Stimulated activated CD8-positive, alpha-beta memory T cell treated with anti-CD3 and anti-CD28 coated beads, Interleukin-12 subunit alpha, Interleukin-12 subunit beta, amount 100 ng/mL, for 4 hours (primary cell): ENCODE results near the gene C9orf72.
"Not testable (repeated sequence)": the region's sequence is repeated elsewhere in the genome, so short reads cannot be mapped to it uniquely, and the experiment has no call there.

ENCODE experiments used
- DNase-seq: peaks from one replicate; pipeline ENCODE4 v3.0.0-alpha.2; 2020; ENCODE audit warnings: low read depth

C9orf72 gene, protein sequence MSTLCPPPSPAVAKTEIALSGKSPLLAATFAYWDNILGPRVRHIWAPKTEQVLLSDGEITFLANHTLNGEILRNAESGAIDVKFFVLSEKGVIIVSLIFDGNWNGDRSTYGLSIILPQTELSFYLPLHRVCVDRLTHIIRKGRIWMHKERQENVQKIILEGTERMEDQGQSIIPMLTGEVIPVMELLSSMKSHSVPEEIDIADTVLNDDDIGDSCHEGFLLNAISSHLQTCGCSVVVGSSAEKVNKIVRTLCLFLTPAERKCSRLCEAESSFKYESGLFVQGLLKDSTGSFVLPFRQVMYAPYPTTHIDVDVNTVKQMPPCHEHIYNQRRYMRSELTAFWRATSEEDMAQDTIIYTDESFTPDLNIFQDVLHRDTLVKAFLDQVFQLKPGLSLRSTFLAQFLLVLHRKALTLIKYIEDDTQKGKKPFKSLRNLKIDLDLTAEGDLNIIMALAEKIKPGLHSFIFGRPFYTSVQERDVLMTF

DNA sequence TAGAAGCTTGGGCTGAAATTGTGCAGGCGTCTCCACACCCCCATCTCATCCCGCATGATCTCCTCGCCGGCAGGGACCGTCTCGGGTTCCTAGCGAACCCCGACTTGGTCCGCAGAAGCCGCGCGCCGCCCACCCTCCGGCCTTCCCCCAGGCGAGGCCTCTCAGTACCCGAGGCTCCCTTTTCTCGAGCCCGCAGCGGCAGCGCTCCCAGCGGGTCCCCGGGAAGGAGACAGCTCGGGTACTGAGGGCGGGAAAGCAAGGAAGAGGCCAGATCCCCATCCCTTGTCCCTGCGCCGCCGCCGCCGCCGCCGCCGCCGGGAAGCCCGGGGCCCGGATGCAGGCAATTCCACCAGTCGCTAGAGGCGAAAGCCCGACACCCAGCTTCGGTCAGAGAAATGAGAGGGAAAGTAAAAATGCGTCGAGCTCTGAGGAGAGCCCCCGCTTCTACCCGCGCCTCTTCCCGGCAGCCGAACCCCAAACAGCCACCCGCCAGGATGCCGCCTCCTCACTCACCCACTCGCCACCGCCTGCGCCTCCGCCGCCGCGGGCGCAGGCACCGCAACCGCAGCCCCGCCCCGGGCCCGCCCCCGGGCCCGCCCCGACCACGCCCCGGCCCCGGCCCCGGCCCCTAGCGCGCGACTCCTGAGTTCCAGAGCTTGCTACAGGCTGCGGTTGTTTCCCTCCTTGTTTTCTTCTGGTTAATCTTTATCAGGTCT is at the start of gene C9orf72:
C9orf72 (minus strand) TSS at position 564 of the 716 bp plus-strand sequence. CDS start 6,361 bp downstream, outside the sequence.
- peak; percentile 84 for DNase-seq

DNA sequence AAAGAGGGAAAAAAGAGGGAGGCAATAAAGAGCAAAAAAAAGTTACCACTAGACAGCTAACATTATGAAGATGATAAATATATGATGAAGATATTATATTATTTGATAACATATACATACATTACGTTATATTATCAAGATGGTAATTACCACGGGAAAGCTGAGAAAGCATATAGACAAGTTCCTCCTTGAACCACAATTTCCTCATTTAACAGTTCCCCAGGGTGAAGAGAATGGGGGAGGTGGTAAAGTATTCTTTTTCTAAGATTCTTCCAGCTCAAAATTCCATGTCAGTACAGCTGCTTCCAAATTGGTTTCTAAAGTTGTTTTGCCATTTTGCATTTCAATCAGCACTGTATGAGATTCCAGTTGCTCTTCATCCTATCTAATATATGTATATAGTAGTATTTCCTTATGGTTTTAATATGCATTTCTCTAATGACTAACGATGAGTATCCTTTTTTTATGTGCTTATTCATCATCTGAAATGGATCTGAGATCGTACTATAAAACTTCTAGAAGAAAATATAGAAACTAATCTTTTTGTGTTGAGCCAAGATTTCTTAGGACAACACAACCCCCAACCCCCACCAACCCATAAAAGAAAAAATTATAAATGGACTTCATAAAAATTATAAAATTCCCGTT is 49.5 kb upstream of the C9orf72 start:
- DNase-seq = no peak

DNA sequence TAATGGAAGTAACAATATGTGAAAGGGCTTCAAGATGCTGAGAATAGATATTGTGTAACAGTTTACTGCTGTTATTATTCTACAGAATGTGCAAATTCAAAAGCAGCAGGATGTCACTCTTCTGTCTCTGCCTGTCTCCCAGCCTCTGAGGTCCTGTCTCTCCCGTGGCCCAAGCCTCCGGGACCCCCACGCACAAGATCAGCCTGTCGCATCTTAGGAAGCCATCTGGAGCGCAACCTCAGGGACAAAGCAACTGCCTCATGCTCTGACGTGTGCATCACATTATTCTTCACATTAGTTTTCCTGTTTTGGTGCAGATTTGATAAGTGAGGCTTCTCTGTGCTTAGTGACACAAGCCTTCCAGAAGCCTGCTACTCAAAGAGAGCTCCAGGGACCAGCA is 46.5 kb upstream of the C9orf72 start:
- DNase-seq = no peak

DNA sequence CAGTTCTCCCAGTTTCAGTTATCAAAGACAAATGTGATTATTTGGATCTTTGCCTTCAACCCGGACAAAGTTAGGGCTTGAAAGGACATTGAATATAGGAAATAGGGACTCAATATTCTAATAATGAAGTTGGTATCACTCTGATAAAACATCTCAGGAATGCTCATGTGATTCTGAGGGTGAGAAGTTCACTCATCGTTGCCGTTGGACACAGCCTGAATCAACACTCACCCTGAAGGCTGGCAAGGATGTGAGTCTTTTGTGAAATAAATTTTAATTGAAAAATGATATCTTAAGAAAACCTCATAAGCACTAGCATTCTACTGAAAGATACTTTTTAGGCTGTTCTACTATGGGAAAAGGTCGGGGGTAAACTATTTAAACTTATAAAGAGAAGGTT is 44.8 kb upstream of the C9orf72 start:
- no peak for DNase-seq

DNA sequence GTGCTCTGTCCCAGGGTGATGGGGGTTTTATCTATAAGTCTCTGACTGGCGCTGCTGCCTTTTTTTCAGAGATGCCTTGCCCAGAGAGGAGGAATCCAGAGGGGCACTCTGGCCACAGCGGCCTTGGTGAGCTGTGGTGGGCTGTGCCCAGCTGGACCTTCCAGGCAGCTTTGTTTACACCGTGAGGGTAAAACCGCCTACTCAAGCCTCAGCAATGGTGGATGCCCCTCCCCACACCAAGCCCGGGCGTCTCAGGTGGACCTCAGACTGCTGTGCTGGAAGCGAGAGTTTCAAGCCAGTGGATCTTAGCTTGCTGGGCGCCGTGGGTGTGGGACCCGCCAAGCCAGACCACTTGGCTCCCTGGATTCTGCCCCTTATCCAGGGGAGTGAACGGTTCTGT is 41.3 kb upstream of the C9orf72 start:
- no peak for DNase-seq

DNA sequence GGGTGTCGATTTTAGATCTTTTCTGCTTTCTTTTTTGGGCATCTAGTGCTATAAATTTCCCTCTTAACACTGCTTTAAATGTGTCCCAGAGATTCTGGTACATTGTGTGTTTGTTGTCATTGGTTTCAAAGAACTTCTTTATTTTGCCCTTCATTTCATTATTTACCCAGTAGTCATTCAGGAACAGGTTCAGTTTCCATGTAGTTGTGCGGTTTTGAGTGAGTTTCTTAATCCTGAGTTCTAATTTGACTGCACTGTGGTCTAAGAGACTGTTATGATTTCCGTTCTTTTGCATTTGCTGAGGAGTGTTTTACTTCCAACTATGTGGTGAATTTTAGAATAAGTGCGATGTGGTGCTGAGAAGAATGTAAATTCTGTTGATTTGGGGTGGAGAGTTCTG is 38.8 kb upstream of the C9orf72 start:
- DNase-seq = not testable (repeated sequence)

DNA sequence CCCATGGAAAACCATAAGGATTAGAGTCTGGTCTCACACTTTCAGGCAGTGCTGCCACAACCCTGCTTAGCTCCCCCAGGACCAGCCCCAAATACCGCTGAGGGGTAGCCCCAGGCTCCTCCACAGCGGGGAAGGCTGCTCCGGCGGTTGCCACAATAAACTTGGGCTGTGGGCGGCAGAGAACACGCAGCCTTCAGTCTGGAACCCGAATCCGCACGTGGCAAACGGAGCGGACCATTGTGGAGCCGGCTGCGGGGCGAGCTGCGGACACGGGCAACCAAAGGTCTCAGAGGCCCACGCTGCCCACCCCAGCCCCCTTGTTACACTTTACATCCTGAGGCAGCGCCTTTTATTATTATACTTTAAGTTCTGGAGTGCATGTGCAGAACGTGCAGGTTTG is 37.3 kb upstream of the C9orf72 start:
- no peak for DNase-seq

DNA sequence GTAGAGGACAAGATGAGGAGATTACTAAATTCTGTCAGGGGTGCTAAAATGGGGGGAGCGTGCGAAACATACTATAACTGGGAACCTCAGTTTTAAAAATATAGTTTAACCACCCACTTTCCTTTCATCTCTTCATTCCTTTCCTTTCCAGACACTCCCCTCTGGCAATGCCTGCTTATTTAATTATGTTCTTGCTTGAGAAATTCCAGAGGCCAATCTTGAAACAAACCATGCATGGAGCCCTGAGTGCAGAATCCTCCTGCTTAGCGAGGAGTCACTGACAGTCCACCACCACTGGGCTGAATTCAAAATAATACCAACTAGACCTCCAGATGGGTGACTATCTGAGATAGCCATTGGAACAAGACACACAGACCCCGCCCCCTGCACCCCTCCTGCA is 29.7 kb upstream of the C9orf72 start:
- no peak for DNase-seq

DNA sequence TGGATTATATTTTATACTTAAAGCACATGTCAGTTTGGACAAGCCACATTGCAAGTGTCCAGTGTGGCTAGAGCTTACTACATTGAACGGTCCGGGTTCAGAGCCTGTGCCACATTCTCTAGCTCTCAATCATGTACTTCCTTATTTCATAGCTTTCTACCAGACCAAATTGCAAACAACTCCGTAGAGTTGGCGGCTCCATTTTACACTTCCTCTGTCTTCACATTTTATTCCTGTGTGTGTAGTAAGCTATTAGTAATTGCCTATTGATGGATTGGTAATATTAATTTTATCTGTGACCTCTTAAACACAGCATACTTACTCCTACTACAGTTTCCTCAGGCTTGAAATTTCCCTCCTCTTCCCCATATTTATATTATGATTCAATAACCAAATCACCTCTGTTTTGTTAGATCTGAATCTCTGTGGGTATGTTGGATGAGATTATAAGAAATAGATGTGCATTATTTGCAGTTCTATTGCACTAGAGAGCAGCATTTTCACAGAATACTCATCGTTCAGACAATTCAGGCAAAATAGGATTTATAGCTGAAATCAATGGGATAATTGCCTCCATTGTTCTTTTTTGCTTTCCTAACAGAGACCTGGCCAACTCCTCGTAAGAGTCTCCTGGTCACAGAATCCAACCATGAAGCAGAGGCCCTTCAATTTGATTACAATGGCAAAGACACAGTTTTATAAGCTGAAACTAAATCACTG is 29.0 kb upstream of the C9orf72 start:
- DNase-seq = no peak

DNA sequence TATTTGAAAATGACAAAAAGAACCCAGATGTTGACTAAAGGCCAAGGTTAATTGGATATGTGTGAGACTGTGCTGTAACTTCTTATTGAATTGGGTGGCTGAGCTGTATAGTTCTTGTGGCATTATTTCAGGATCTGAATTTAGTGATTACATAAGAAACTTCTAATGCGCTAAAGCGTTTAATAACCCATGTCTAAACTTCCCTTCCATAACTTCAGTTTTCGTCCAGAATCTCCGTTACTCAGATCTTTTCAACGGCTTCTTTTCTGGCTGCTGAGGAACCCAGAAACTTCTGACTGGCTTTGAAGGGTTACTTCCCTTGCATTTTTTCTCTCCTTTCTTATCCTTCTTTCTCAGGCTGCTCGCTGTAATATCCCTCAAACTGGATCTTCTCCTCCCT is 28.1 kb upstream of the C9orf72 start:
- DNase-seq = no peak

DNA sequence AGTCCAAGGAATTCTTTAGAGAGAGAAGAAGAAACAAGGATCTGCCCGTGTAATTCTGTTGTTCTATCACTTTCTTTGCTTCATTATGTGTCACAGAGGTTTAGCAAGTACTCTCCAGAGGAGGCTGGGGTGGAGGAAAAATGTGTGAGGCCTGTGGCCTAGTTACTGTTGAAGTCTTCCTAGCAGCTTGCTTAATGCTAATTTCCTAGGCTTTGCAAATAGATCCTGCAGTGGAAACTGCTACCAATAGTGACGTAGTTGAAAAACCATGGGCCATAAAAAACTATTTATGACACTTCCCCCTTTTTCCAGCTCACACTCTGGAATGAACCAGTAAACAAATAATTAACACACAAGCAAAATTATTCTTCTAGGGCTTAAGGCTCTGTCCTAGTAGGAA is 27.0 kb upstream of the C9orf72 start:
- no peak for DNase-seq

DNA sequence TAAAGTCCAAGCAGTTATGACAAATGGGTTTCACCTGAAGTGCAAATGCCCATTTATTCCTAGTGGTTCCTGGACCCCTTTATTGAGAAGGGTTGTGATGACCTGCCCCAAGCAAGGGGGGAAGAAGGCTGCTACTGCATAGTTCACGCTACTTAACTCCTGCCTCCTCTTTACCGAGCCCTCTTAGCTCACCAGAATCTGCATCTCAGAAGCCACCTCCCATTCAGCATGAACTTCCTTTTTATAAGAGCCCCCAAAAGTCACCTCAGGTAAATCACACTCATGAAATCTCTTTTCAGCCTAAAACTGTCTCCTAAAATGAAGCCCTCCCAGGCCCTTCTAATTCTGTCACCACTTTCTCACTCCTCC is 26.6 kb upstream of the C9orf72 start:
- no peak for DNase-seq

DNA sequence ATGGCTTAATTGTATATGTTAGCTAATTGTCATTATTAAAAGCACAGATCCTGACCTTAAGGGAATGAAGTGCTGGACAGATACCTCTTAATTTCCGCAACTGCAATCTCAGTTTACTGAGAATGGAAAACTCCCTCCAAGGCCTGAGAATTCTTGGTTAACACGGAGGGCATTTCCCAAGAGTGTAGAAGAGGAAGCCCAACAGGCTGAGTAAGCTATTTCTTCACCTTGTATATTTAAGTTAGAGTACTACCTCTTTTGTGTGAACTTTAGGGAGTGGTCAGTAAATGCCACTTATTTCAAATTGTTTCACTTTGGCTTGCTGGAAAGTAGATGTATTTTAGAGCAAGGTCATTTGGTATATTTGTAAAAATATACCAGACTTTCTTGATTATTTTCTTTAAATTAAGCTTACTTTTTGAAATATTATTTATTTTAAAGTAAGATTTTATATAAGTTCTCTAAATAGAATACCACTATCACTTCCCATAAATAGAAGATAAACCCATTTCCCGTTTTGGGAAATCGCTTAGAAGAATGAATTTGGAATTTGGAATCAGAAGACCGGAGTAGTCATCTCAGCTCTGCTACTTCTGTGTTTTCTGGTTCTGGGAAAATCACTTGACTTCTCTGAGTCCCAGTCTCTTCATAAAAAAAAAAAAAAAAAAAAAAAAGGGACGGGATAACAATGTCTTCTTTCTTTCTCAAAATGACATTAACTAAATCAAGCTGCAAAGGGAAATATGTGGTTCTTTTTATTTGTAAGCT is 26.0 kb upstream of the C9orf72 start:
- no peak for DNase-seq

DNA sequence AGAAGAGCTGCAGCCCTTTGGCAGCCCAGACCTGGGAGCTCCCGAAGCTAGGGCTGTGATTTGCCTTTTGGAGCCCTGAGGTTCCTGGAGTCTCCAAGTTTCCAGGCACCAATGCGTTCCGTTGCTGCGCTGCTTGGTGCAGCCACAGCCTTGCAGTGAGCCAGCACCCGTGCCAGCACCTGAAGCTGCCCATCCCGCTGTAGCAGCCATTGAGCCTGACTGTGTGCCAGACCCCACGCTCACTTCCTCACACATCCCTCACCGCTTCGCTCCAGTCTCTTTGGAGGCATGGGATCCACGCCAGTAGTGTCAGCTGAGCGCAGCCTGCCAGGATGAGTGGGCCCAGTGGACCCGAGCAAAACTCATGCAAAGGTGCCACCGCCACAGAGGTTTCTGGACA is 22.5 kb upstream of the C9orf72 start:
- no peak for DNase-seq

DNA sequence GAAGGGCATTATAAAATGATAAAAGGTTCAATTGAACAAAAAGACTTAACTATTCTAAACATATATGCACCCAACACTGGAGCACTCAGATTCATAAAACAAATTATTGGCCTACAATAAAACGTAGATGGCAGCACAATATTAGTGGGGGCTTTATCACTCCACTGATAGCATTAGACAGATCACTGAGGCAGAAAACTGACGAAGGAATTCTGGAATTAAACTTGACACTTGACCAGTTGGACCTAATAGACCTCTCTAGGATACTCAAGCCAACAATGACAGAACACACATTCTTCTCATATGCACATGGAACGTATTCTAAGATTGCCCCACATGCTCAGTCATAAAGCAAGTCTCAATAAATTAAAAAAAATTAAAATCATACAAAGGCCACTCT is 18.4 kb upstream of the C9orf72 start:
- no peak for DNase-seq

DNA sequence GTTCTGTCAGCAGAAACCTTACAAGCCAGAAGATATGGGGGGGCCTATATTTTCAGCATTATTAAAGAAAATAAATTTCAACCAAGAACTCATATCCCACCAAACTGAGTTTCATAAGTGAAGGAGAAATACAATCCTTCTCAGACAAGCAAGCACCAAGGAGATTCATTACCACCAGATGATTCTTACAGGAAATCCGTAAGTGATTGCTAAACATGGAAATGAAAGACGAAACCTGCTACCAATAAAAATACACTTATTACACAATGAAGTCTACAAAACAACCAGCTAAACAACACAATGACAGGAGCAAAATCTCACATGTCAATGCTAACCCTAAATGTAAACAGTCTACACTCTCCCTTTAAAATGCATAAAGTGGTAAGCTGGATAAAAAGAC is 17.8 kb upstream of the C9orf72 start:
- DNase-seq = no peak

DNA sequence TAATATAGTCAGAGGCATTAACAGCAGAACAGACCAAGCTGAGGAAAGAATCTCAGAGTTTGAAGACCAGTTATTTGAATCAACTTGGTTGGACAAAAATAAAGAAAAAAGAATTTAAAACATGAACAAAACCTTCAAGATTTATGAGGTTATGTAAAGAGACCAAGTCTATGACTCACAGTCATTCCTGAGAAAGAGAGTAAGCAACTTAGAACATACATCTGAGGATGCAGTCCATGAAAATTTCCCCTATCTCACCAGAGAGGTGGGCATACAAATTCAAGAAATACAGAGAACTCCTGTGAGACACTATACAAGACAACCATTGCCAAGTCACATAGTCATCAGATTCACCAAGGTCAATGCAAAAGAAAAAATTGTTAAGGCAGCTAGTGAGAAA is 17.4 kb upstream of the C9orf72 start:
- no peak for DNase-seq

DNA sequence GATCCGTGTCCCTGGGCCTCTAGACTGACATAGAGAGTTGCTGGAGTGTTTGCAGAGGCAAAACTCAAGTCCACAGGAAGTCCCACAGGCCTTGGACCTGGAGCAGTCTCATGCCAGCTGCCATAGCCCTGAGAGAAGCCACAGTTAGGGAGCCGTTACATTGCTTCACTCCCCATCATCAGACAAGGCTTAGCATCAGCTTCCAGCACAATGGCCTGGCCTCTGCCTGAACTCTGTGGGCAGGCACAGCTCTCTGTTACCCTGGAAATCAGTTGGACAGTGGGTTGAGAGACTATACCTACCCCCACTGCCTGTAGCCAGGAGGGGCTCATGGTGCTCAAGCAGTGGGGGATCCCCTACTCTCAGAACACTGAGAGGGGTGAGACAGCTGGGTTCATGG is 16.2 kb upstream of the C9orf72 start:
- no peak for DNase-seq

DNA sequence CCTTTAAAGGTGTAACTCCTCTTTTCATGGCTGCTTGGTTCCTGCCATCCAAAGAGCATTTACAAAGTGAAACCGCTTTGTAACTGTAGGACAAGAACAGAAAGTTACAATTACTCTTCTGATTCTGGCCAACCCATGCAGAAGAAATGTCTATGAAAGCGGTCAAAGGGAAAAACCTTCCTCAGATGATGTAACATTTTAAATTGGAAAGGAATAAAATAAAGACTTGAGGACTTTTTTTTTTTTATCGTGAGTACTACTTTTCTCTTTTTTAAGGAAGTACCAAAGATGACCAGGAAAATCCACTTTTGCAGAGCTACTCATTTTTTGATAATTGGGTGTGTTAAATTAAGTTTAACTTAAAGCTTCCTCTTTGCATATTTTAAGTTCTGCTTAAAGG is 13.0 kb upstream of the C9orf72 start:
- DNase-seq = no peak

DNA sequence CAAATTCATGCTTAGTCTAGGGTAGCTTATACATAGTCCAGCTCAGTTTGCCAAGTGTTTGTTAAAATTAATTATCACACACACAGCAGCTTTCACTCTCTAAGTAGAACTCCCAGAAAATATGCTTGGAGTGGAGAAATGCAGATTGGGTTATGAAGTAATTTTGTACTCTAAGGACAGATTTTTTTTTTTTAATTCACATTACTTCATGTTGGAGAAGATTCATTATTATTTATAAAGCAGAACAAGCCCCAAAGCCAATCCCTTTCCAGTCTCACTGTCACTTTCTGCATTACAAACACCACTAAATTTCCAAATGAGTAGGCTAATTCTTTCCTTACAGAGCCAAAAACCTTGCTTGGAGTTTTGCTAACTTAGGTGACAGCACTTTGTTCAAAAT is 11.7 kb upstream of the C9orf72 start:
- no peak for DNase-seq

DNA sequence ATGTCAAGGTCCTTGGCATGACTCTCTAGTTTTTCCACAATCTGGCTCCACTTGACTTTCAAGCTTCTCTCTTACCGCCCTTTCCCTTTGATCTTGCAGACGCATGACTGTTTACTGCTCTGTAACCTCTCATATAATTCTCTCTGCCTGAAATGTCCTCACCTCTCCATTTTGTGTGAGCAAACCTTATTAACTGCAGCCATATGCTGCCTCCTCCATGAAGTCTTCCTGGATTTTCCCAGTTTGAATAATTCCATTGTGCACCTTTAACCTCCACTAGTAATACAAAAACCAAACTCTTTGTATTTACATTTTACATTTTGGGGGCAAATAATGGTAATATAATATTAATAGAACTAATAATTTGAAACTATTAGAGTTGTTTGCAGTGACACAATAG is 9.5 kb upstream of the C9orf72 start:
- no peak for DNase-seq

DNA sequence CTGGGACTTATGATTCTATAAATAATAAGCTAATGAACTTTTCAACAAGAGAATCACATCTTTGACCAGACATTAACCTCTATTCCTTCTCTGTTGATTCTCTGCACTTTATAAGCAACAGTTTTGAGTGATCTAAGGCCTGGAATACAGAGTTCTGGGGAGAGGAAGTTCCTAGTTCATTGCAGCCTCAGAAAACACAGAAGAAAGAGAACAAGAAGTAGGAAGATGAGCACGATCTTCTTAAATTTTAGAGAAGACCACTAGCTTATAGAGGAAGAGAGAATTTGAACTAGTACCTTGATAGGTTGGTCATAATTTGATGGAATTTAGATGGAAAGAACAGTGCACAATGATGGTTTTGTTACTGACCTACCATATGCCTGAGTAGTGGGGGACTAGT is 8.5 kb upstream of the C9orf72 start:
- DNase-seq = no peak
